ENCODE data around the gene CCL13.

The CCL13 gene

DNA sequence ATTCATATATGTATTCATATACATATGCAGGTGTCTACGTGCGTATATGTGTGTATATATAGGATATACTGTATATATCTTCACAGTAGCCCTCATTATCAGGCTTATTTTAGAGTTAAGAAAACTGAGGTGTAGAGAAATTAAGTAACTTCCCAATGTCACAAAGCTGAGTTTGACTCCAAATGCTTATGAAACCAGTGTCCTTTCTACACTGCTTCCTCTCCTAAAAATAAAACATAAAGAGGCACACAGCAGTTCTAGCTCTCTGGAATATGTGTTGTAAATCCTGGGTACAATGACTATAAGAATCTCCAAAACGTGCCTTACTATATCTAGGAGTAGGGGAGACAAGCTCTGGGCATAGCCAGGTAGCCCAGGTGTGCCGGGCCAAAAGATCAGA, 46.7 kb downstream of the CCL13 start:
- no peak for DNase-seq
- in situ Hi-C loops (cut with MboI; ENCODE audit: low pct_unique_long_range_greater_than_20kb, low sequenced_read_pairs) = loop anchor here (25.0 kb wide), 1 partner anchor 709 kb away; the partner anchor contains the start of genes FNDC8 and RAD51D

DNA sequence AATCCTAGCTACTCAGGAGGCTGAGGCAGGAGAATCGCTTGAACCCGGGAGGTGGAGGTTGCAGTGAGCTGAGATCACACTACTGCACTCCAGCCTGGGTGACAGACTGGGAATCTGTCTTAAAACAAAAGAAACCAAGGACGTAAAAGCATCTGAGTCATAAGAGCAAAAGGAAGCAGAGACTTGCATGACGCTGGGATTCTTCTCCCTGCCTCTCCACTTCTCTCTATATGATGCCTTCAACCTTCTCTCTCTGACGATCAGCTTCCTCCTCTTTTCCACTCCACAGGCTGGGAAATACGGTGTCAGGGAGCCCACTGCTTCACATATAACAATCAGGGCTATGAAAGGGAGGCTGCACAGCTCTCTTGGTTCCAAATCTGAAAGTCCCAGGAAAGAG, 49.9 kb downstream of the CCL13 start:
- no peak for DNase-seq
- in situ Hi-C loops (cut with MboI; ENCODE audit: low pct_unique_long_range_greater_than_20kb, low sequenced_read_pairs) = loop anchor here (25.0 kb wide), 1 partner anchor 706 kb away; the partner anchor contains the start of genes FNDC8 and RAD51D
